ENCODE results near the gene PRC1. TPM values are rescaled to one million over a fixed set of nuclear protein-coding genes. Genes with fewer than 3 reads are reported as not detected.
A peak's percentile ranks its signal among the peaks of the same experiment; 100 is the strongest.
"Not testable (repeated sequence)": the region's sequence is repeated elsewhere in the genome, so short reads cannot be mapped to it uniquely, and the experiment has no call there.

Gene PRC1
- 76.6 TPM for polyA plus RNA-seq (2013, experiment 1 of 2; ENCODE audit: insufficient read length)
- polyA plus RNA-seq (2013, experiment 2 of 2; ENCODE audit: insufficient read length) = 82.3 TPM

- DNase-seq = peak; percentile 98
Measured at GRCh38 chr15:90994417-90995311, at the start of gene PRC1. PRC1 (minus strand) TSS chr15:90994535; CDS start chr15:90994417, 118 bp downstream.

GRCh38 chr15:91043202-91043874, 49.0 kb upstream of the PRC1 start:
- DNase-seq = no peak

- DNase-seq = no peak
Measured at GRCh38 chr15:91040856-91041255, 46.5 kb upstream of the PRC1 start.

- no peak for DNase-seq
Measured at GRCh38 chr15:91039996-91040395, 45.7 kb upstream of the PRC1 start.

- DNase-seq = peak; percentile 9
Measured at GRCh38 chr15:91032919-91033803, 38.8 kb upstream of the PRC1 start.

GRCh38 chr15:91031796-91032195, 37.5 kb upstream of the PRC1 start:
- DNase-seq = no peak

GRCh38 chr15:91027677-91028076, 33.3 kb upstream of the PRC1 start:
- DNase-seq = no peak

- DNase-seq = no peak
Measured at GRCh38 chr15:91023720-91024119, 29.4 kb upstream of the PRC1 start.

GRCh38 chr15:91022832-91023129, 28.4 kb upstream of the PRC1 start:
- no peak for DNase-seq

GRCh38 chr15:91022075-91022831, 27.9 kb upstream of the PRC1 start, which contains the start of gene VPS33B:
VPS33B (minus strand) TSS chr15:91022594; CDS start chr15:91022249, 345 bp downstream.
- DNase-seq = peak; percentile 87

- peak; percentile 10 for DNase-seq
Measured at GRCh38 chr15:91021516-91022074, 27.3 kb upstream of the PRC1 start.

- DNase-seq = no peak
Measured at GRCh38 chr15:91018158-91018557, 23.8 kb upstream of the PRC1 start.

GRCh38 chr15:91017716-91018115, 23.4 kb upstream of the PRC1 start:
- no peak for DNase-seq

- DNase-seq = not testable (repeated sequence)
Measured at GRCh38 chr15:91013701-91014100, 19.4 kb upstream of the PRC1 start.

GRCh38 chr15:91007266-91007665, 12.9 kb upstream of the PRC1 start:
- DNase-seq = no peak

GRCh38 chr15:91001209-91001608, 6.9 kb upstream of the PRC1 start:
- no peak for DNase-seq

- no peak for DNase-seq
Measured at GRCh38 chr15:90998737-90999136, 4.4 kb upstream of the PRC1 start.

GRCh38 chr15:90994059-90994416, 297 bp downstream of the PRC1 start:
- DNase-seq = no peak

- no peak for DNase-seq
Measured at GRCh38 chr15:90991587-90992285, 2.6 kb downstream of the PRC1 start.

GRCh38 chr15:90990446-90990845, 3.9 kb downstream of the PRC1 start:
- DNase-seq = no peak

Measured in fibroblast of skin of abdomen (primary cell).